Endometrial microvascular endothelial cells (primary cell): ENCODE measurements around the gene LRRC14B. TPM values are rescaled to one million over a fixed set of nuclear protein-coding genes. Genes with fewer than 3 reads are reported as not detected.

ENCODE experiments used
- total RNA-seq: library from RNA; depleted of rRNA; stranded (reverse); fragments of >200 nt; gene quantifications from one replicate; pipeline ENCODE4 v1.2.3, GENCODE V29; 2015; ENCODE audit errors: inconsistent ontology term

Gene LRRC14B
- total RNA-seq, 1 donor from 2014 or later: not detected

Other genes starting within 250 kb of the LRRC14B start
- 0.19 TPM for gene PLEKHG4B, start 99.3 kb upstream of the LRRC14B start, total RNA-seq
- 5.6 TPM for gene CCDC127, start 26.7 kb downstream of the LRRC14B start, total RNA-seq
- 132 TPM for gene SDHA, start 26.8 kb downstream of the LRRC14B start, total RNA-seq
- 113 TPM for gene PDCD6, start 80.2 kb downstream of the LRRC14B start, total RNA-seq
- 9.8 TPM for gene AHRR, start 130.2 kb downstream of the LRRC14B start, total RNA-seq